BLaER1 (cell line): ENCODE results near the gene GAS2L3.

ENCODE experiments used
- H3K27ac ChIP-seq: shearing (Covaris generic); formaldehyde crosslinking; 2 replicates; pipeline ENCODE4 v1.8.1; 2022
- H3K27me3 ChIP-seq: shearing (Covaris generic); formaldehyde crosslinking; 2 replicates; pipeline ENCODE4 v1.8.1; 2022
- H3K36me3 ChIP-seq: shearing (Covaris generic); formaldehyde crosslinking; 2 replicates; pipeline ENCODE4 v1.8.1; 2022
- H3K4me1 ChIP-seq: shearing (Covaris generic); formaldehyde crosslinking; 2 replicates; pipeline ENCODE4 v1.8.1; 2022
- H3K4me2 ChIP-seq: shearing (Covaris generic); formaldehyde crosslinking; 2 replicates; pipeline ENCODE4 v1.8.1; 2022
- H3K4me3 ChIP-seq: shearing (Covaris generic); formaldehyde crosslinking; 2 replicates; pipeline ENCODE4 v1.8.1; 2022
- H3K9ac ChIP-seq: shearing (Covaris generic); formaldehyde crosslinking; 2 replicates; pipeline ENCODE4 v1.8.1; 2022
- H3K9me3 ChIP-seq: shearing (Covaris generic); formaldehyde crosslinking; 2 replicates; pipeline ENCODE4 v1.8.1; 2022
- H4K20me1 ChIP-seq: shearing (Covaris generic); formaldehyde crosslinking; 2 replicates; pipeline ENCODE4 v1.8.1; 2022
- Cebpa-rat ChIP-seq: shearing (Covaris generic); IDR thresholded peaks from 2 replicates; pipeline ENCODE4 v1.8.1; 2022

The GAS2L3 gene

DNA sequence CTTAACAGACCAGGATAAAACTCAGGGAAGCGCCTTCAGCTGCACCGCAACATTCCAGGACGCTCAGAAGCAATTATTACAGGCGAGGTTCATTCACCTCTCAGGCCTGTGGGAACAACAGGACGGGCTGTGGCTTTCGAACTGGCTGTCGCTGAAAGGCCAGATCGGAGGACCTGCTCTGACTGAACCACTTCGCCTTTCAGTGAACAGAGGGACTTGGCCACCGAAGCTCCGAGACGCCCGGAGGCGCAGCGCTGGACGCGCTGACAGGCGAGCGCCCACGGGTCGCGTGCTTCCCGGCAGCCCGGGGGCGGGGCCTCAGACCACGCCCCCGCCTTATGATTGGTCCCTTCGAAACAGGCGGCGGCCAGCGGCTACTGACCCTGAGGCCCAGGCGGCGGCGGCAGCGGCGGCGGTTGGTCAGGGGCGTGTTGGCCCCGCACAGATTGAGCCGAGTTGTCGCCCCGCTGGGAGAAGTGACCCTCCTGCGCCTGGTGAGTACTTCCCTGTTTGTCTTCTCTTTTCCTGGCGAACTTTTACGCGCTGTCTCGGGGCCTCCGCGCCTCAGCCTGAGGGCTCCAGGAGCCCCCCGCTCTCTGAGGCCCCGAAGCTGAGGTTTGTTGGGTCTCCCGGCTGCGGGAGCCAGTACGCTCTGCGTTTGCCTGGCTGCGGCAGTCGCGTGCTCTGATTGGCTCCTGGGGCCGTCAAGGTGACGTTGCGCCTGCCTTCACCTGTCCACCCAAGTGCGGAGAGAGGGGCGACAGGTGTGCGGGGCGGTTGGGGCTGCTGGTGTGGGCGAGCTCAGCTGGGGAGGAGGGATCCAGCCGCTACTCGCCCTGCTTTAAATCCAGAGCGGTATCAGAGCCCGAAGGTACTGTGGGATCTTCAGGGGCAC is at the start of gene GAS2L3:
Gene GAS2L3 (plus strand): TSS at position 393 of the 895 bp plus-strand sequence. CDS start 21,221 bp downstream, outside the sequence.
- Histone ChIP-seq H3K27me3 (no peaks in the 10 kb centered on the region), H4K20me1 (no peaks in the 10 kb centered on the region), H3K4me1 (peaks cover 8% of the 10 kb centered on the region; the same call in 1 of the 2 replicates), H3K27ac (peak within 1 kb of the TSS; percentile 24; the same call in 1 of the 2 replicates), H3K4me2 (peak within 1 kb of the TSS; percentile 75), H3K36me3 (no peaks in the 10 kb centered on the region), H3K9ac (peak within 1 kb of the TSS; percentile 61), H3K4me3 (peak within 1 kb of the TSS; percentile 72), H3K9me3 (peaks cover 15% of the 10 kb centered on the region)
- TF ChIP-seq Cebpa-rat, result no peak

GRCh38 chr12:100528034-100528433 is 45.5 kb upstream of the GAS2L3 start:
- no peaks in the 10 kb centered on the region for H4K20me1 ChIP-seq
- H3K4me2 ChIP-seq, result no peak overlapping the region
- H3K9ac ChIP-seq, result no peak overlapping the region
- H3K4me3 ChIP-seq, result no peak overlapping the region
- no peaks in the 10 kb centered on the region for H3K36me3 ChIP-seq
- H3K4me1 ChIP-seq, result no peaks in the 10 kb centered on the region
- H3K27ac ChIP-seq, result no peak overlapping the region
- H3K27me3 ChIP-seq, result no peaks in the 10 kb centered on the region
- TF ChIP-seq Cebpa-rat, result no peak
- H3K9me3 ChIP-seq, result no peaks in the 10 kb centered on the region

DNA sequence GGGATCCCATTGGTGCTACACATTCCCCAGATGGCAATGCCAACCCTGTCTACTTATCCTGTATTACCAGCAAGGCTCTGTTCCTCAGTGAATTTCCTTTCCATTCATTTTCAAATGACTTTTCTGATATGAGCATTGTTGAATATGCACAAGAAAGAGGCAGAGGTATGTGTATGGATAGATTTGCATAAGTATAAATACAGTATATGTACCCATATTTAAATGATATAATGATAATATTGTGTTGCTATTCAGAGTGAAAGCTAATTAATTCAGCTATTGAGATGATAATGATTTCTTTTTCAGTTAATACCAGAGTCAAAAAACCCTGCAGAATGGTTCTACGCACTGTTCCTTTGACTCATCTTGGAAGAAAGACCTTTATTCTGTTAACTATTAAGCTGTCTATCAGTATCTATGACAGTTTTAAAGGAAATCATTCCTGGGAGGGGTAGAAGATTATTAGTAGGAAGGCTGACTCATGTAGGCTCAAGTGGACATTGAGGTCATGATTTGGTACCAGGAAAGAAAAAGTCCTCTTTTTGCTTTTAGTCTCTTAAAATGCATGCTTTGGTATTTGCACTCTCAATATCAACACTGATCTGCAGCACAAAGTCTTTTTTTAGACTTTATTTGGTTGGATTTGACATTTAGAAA is 44.9 kb upstream of the GAS2L3 start:
- Histone ChIP-seq H3K27me3 (no peaks in the 10 kb centered on the region), H3K36me3 (no peaks in the 10 kb centered on the region), H3K4me3 (no peak overlapping the region), H3K4me2 (no peak overlapping the region), H3K4me1 (no peaks in the 10 kb centered on the region), H4K20me1 (no peaks in the 10 kb centered on the region), H3K27ac (no peak overlapping the region), H3K9me3 (no peaks in the 10 kb centered on the region), H3K9ac (no peak overlapping the region)
- TF ChIP-seq Cebpa-rat, result no peak

DNA sequence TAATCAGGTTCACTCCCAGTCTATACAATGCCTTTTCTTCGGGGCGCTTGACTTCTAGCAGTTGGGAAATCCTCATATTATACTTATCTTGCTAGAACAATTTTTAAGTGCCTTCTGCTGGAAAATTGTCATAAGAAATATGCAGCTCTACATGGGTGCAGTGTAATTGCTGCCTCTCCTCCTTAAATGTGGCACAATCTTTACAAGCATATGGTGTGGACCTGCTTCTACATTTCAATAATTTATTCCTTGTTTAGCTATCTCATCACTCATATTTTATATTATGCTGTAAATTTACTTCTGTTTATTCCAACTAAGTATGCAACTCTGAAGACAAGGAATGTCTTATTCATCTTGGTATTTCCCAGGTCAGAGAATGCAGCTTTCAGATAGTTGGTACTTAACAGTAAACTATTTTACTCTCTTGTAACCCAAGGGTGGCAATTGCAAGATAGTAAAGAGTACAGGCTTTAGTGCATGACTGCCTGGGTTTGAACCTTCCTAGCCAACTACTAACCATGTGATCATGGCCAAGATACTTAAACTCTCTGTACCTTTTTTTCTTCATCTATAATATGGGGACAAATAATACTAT is 43.6 kb upstream of the GAS2L3 start:
- Histone ChIP-seq H3K9ac (no peak overlapping the region), H3K4me1 (no peaks in the 10 kb centered on the region), H3K36me3 (no peaks in the 10 kb centered on the region), H3K27ac (no peak overlapping the region), H3K4me3 (no peak overlapping the region), H4K20me1 (no peaks in the 10 kb centered on the region), H3K9me3 (no peaks in the 10 kb centered on the region), H3K27me3 (no peaks in the 10 kb centered on the region), H3K4me2 (no peak overlapping the region)
- no peak for TF ChIP-seq Cebpa-rat

DNA sequence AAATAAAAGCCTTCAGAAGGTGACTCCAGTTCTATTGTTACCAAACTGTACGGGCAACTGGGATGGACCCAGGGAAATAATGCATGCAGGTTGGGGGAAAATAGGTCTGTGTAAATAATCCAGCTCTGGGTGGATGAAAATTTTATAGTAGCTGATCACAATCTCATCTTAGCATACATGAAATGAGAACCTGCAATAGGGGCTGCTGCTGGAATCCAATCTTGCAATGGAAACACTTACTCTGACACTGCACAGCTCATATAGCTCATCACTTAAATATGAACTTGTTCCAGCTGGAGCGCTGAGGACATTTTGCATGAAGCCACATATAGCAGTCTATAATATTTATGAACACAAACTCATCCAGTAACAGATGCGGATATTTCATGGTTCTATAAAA is 40.1 kb upstream of the GAS2L3 start:
- Histone ChIP-seq H3K27me3 (no peaks in the 10 kb centered on the region), H3K9me3 (no peaks in the 10 kb centered on the region), H3K4me1 (no peaks in the 10 kb centered on the region), H3K36me3 (no peaks in the 10 kb centered on the region), H3K27ac (no peak overlapping the region), H3K4me2 (no peak overlapping the region), H3K9ac (no peak overlapping the region), H4K20me1 (no peaks in the 10 kb centered on the region), H3K4me3 (no peak overlapping the region)
- no peak for TF ChIP-seq Cebpa-rat

DNA sequence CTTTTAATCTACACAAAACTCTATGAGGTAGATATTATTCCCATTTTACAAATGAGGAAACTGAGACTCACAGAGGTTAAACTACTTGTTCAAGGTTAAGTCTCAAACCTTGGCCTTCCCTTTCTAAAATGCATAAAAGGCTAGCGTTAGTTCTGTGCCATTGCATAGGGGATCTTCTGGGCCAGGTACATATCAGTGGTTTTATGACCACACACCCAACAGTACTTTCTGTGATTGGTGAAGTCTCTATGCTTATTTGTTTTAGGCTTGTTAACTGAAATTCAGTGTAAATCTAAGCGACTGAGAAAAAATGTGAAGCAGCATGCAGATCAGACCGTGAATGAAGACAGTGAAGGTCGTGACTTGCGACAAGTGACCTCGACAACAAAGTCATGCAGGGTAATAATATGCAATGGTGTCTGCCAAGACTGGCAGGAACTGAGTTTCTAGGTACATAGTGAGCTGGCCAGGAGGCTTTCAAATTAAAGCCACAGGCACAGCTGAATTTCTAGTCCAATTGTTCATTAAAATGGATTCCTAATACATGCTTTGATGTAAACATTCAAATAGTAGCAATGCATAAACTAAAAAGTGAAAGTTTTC is 38.8 kb upstream of the GAS2L3 start:
- H3K27me3 ChIP-seq, result no peaks in the 10 kb centered on the region
- no peak for TF ChIP-seq Cebpa-rat
- no peaks in the 10 kb centered on the region for H3K9me3 ChIP-seq
- no peak overlapping the region for H3K9ac ChIP-seq
- H4K20me1 ChIP-seq, result no peaks in the 10 kb centered on the region
- no peak overlapping the region for H3K4me2 ChIP-seq
- no peaks in the 10 kb centered on the region for H3K4me1 ChIP-seq
- no peak overlapping the region for H3K27ac ChIP-seq
- no peak overlapping the region for H3K4me3 ChIP-seq
- H3K36me3 ChIP-seq, result no peaks in the 10 kb centered on the region

DNA sequence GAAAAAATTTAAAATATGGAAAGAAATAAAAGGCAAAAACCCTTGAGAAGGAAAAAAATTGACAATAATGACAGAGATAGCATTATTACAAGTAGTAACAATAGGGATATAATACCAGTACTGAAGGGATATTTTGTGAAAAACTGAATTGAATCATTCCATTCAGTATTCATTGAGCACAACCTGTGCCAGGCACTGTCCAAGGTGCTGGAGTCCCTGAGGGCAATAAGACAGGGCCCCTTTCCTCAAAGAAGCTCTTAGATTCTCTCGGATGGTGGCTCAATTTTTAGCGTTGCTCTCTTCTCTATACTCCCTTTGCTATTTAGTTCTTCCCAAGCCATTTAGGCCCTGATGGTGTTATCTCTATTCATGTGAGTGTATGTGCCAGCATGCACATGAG is 34.3 kb upstream of the GAS2L3 start:
- Histone ChIP-seq H3K27me3 (no peaks in the 10 kb centered on the region), H3K4me1 (no peaks in the 10 kb centered on the region), H3K4me2 (no peak overlapping the region), H3K36me3 (no peaks in the 10 kb centered on the region), H3K9me3 (no peaks in the 10 kb centered on the region), H3K9ac (no peak overlapping the region), H3K4me3 (no peak overlapping the region), H3K27ac (no peak overlapping the region), H4K20me1 (no peaks in the 10 kb centered on the region)
- TF ChIP-seq Cebpa-rat, result no peak

- Histone ChIP-seq H3K9me3 (no peaks in the 10 kb centered on the region), H4K20me1 (no peaks in the 10 kb centered on the region), H3K4me1 (no peaks in the 10 kb centered on the region), H3K27me3 (no peaks in the 10 kb centered on the region), H3K36me3 (no peaks in the 10 kb centered on the region), H3K4me3 (no peak overlapping the region), H3K9ac (no peak overlapping the region), H3K27ac (no peak overlapping the region), H3K4me2 (no peak overlapping the region)
- TF ChIP-seq Cebpa-rat, result no peak
Measured at GRCh38 chr12:100544165-100544564, 29.3 kb upstream of the GAS2L3 start.

DNA sequence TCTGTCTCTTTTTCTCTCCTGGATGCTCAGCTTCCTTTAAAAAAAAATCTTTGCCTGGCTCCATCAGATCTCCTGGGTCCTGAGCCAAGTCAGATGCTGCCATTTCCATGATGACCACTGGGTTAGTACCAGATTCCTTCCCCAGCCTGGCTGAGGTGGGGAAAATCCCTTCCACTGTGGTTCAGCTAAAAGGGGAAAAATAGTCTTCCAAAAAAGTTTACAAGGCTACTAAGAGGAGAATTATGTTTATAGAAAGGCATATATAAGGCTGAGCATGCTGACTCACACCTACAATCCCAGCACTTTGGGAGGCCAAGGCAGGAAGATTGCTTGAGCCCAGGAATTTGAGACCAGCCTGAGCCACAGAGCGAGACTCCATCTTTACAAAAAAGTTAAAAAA is 28.4 kb upstream of the GAS2L3 start:
- Histone ChIP-seq H3K36me3 (no peaks in the 10 kb centered on the region), H3K4me3 (no peak overlapping the region), H3K27me3 (no peaks in the 10 kb centered on the region), H3K27ac (no peak overlapping the region), H3K4me2 (no peak overlapping the region), H3K9me3 (no peaks in the 10 kb centered on the region), H4K20me1 (no peaks in the 10 kb centered on the region), H3K9ac (no peak overlapping the region), H3K4me1 (no peaks in the 10 kb centered on the region)
- TF ChIP-seq Cebpa-rat, result no peak
